Measurements from ENCODE around the gene SFTPA1. TPM values are rescaled to one million over a fixed set of nuclear protein-coding genes. Genes with fewer than 3 reads are reported as not detected.

Gene SFTPA1
- not detected in 2 replicates for total RNA-seq (2013; cell fraction: nucleolus; rRNA removed)
- not detected in 2 replicates for total RNA-seq (2014; rRNA removed)
- not detected in 2 replicates for total RNA-seq (2014; rRNA removed; fragmentation: Illumina TruSeq; extraction: Trizol)
- total RNA-seq (2021): 2.4 and 3.7 TPM in 2 replicates
- polyA plus RNA-seq (2011; ENCODE audit: low read depth): not detected
- polyA plus RNA-seq (2011; rRNA removed): not detected in 2 replicates
- polyA plus RNA-seq (2011; cell fraction: cytosol; rRNA removed): not detected in 2 replicates
- not detected in 2 replicates for polyA plus RNA-seq (2011; cell fraction: nucleus; rRNA removed)
- polyA plus RNA-seq (2012): not detected in 2 replicates
- not detected in 2 replicates for polyA plus RNA-seq (2014; fragmentation: Illumina TruSeq; extraction: Trizol)
- polyA plus RNA-seq (2014; fragmentation: Nextera tagmentation; extraction: Ambion mirVana): not detected
- not detected in 2 replicates for polyA plus RNA-seq (2014; rRNA removed)
- polyA plus RNA-seq (2016; fragmentation: Nextera tagmentation; extraction: Ambion mirVana): not detected
- not detected in 2 replicates for polyA minus RNA-seq (2011; rRNA and poly(A)+ RNA removed)
- not detected in 2 replicates for polyA minus RNA-seq (2011; cell fraction: cytosol; rRNA and poly(A)+ RNA removed)
- not detected in 2 replicates for polyA minus RNA-seq (2011; cell fraction: nucleus; rRNA and poly(A)+ RNA removed)
- not detected for Bru-seq, nascent RNA
- BruChase-seq, experiment 1, labeled RNA remaining after a 6-hour chase: not detected
- not detected for BruChase-seq, experiment 2, labeled RNA remaining after a 2-hour chase
- long read RNA-seq, experiment 1: 0 reads
- long read RNA-seq, experiment 2: 0 reads

- no peak for FAIRE-seq
- H2AFZ ChIP-seq (ENCODE audit: control insufficient read depth, low read depth, low read length): no peak within 1 kb of the TSS
- ChIA-PET CTCF (no interaction called here), RAD21 (ENCODE audit: unreplicated experiment) (no interaction called here), SMC1A (ENCODE audit: uncharacterized antibody, unreplicated experiment) (no interaction called here), POLR2A (no interaction called here)
- no peaks in the 10 kb centered on the region for H3K79me2 ChIP-seq (ENCODE audit: control insufficient read depth, insufficient read depth, low read length)
- no peaks in the 10 kb centered on the region for H3K9me3 ChIP-seq (replicated peaks; ENCODE audit: control insufficient read depth, insufficient read depth, low read length)
- no peak for DNase-seq (ENCODE audit: low read depth, low spot score)
- peaks cover 0 to 2% of the 10 kb centered on the region in 2 experiments; a peak in 2 of 4 replicates for H3K27me3 ChIP-seq (replicated peaks in 1 of 2; ENCODE audit: control insufficient read depth in 2 of 2, insufficient read depth in 2 of 2, low read length in 1 of 2)
- no peaks in the 10 kb centered on the region for H4K20me1 ChIP-seq (ENCODE audit: control insufficient read depth, insufficient read depth)
- in situ Hi-C loops (cut with MboI): no loop called here
- H3K36me3 ChIP-seq (ENCODE audit: control insufficient read depth in 2 of 2, insufficient read depth in 2 of 2, low read length in 1 of 2): no peaks in the 10 kb centered on the region
- no peak within 1 kb of the TSS for H3K9ac ChIP-seq (ENCODE audit: control insufficient read depth, insufficient read depth, low read length)
- BruUV-seq (replicated peaks): no TSS peak
- H3K4me1 ChIP-seq (ENCODE audit: control insufficient read depth, insufficient read depth, low read length): no peaks in the 10 kb centered on the region
- no peak within 1 kb of the TSS for H3K4me2 ChIP-seq (ENCODE audit: control insufficient read depth, insufficient read depth)
- no peak within 1 kb of the TSS for H3K27ac ChIP-seq (ENCODE audit: control insufficient read depth, insufficient read depth)
- no peak for TF ChIP-seq HDAC6 (IDR thresholded peaks at IDR 0.05; ENCODE audit: unreplicated experiment)
- TF ChIP-seq EP300 (IDR thresholded peaks at IDR 0.05; ENCODE audit: borderline replicate concordance in 1 of 2, control insufficient read depth in 1 of 2, low read depth in 2 of 2, low read length in 2 of 2): no peak
- no peak for TF ChIP-seq NR2F1 (conservative IDR thresholded peaks at IDR 0.05)
- TF ChIP-seq RELB (IDR thresholded peaks at IDR 0.05; ENCODE audit: low read depth): no peak
- TF ChIP-seq BMI1 (IDR thresholded peaks at IDR 0.05; ENCODE audit: borderline replicate concordance): no peak
- no peak for TF ChIP-seq TCF12 (IDR thresholded peaks at IDR 0.05; ENCODE audit: low read depth, low read length)
- no peak for TF ChIP-seq RB1 (IDR thresholded peaks at IDR 0.05; ENCODE audit: borderline replicate concordance)
- no peak for TF ChIP-seq DPF2 (IDR thresholded peaks at IDR 0.05)
- no peak for TF ChIP-seq IKZF2 (IDR thresholded peaks at IDR 0.05)
- TF ChIP-seq ZSCAN29 (IDR thresholded peaks at IDR 0.05): no peak
- no peak for TF ChIP-seq SREBF1 (IDR thresholded peaks at IDR 0.05; ENCODE audit: low read length)
- no peak for TF ChIP-seq SIX5 (IDR thresholded peaks at IDR 0.05; ENCODE audit: low read depth, low read length, severe bottlenecking)
- TF ChIP-seq GATAD2B (conservative IDR thresholded peaks at IDR 0.05; ENCODE audit: low read depth): no peak
- TF ChIP-seq FOXM1 (IDR thresholded peaks at IDR 0.05; ENCODE audit: low read depth, low read length): no peak
- no peak for TF ChIP-seq NBN (IDR thresholded peaks at IDR 0.05)
- no peak for TF ChIP-seq PAX8 (IDR thresholded peaks at IDR 0.05)
- TF ChIP-seq MXI1 (IDR thresholded peaks at IDR 0.05; ENCODE audit: low read depth, low read length): no peak
- no peak for ATAC-seq
- intact Hi-C loops (cut with micrococcal nuclease; ENCODE audit: unreplicated experiment): no loop called here
- no peak within 1 kb of the TSS for H3K4me3 ChIP-seq
- 0% methylated on average over 4 of the region's 4 CpGs for WGBS (ENCODE audit: insufficient coverage, insufficient replicate concordance, low lambda C conversion rate, missing lambda C conversion rate)
Measured at GRCh38 chr10:79610601-79611191, at the start of gene SFTPA1. Gene SFTPA1 (plus strand): TSS chr10:79610939. CDS start chr10:79611826, 887 bp downstream.
